Purkinje cell (primary cell): ENCODE data around the gene SPDYE5. TPM values are rescaled to one million over a fixed set of nuclear protein-coding genes. Genes with fewer than 3 reads are reported as not detected.

ENCODE experiments used
- polyA plus RNA-seq: library from polyadenylated mRNA; unstranded; fragments of >200 nt; fragmentation: Nextera tagmentation; gene quantifications from 2 replicates; pipeline ENCODE4 v1.2.1, GENCODE V29; 2014

The SPDYE5 gene, protein sequence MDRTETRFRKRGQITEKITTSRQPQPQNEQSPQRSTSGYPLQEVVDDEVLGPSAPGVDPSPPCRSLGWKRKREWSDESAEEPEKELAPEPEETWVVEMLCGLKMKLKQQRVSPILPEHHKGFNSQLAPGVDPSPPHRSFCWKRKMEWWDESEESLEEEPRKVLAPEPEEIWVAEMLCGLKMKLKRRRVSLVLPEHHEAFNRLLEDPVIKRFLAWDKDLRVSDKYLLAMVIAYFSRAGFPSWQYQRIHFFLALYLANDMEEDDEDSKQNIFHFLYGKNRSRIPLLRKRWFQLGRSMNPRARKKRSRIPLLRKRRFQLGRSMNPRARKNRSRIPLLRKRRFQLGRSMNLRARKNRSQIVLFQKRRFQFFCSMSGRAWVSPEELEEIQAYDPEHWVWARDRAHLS
- polyA plus RNA-seq: 0.25 and 1.9 TPM in 2 replicates

DNA sequence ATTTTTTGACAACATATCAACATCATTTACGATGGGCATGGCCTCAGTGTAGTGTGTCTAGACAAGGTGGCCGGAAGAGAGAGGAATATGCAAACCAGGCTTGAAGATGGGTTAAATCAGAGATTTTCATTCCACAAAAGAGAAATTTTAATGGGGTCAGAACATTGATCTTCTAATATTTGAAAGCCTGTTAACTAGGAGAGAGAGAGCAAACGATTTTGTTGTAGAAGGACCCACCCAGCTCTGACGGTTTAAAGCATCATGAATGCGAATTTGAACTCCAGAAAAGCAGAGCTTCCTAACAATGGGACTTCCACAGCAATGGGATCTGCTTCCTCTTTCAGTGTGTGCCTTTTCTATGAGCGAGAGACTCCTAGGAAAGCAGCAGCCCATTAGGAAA, at the start of gene SPDYE5:
Gene SPDYE5, plus strand, starts transcription at position 301 of the 400 bp plus-strand sequence. CDS start 1,728 bp downstream, outside the sequence.

DNA sequence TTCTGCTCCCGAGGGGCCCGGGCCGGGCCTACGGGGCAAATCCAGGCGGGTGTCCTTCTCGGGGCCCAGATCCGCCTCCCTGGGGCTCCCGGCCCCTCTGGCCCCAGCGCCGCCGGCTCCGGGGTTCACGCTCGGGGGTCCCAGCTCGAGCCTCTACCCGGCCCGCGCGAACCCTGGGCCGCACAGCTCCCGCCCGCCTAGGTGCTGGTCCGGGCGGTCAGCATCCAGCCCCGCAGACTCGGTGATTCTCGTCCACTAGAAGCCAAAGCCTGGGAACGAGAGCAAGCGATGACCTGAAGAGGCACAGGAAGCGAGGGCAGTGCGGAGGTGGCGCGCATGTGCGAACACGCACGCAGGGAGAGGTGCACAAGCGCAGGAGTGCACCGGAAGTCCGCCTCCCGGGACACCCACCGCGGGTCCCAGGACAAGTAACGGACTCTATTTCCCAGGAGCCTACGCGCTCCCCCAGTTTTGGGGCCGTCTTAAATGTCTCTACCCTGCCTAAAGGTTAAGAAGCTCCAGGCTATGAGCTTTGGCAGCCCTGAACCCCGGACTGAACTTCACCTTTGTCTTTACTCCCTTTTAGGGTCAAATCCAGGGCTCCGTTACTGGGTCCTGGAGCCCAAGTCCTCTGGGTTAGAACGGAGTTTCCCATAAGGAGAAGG, 6.0 kb upstream of the SPDYE5 start, which contains the start of gene POM121C:
Gene POM121C, minus strand, starts transcription at position 321 of the 665 bp plus-strand sequence. CDS start 44,803 bp downstream, outside the sequence.

Other genes with a start within 250 kb of the SPDYE5 start
- 0.27 TPM in 1 of 2 replicates, not detected in the other for gene TRIM73, start 96.7 kb upstream of the SPDYE5 start, polyA plus RNA-seq
- 8.3 and 9.6 TPM in 2 replicates for gene POM121C, start 6.0 kb upstream of the SPDYE5 start, polyA plus RNA-seq
- 2.1 and 3.7 TPM in 2 replicates for gene HIP1, start 246.6 kb downstream of the SPDYE5 start, polyA plus RNA-seq